ENCODE results near the gene CYP2W1.

The CYP2W1 gene

GRCh38 chr7:979151-979550 is 3.8 kb upstream of the CYP2W1 start:
- Histone ChIP-seq H3K27ac (ENCODE audit: low read length) (no peak overlapping the region), H3K4me3 (ENCODE audit: low read depth in 1 of 2, low read length in 2 of 2) (no peak overlapping the region), H3K36me3 (ENCODE audit: control insufficient read depth in 1 of 2, insufficient read depth in 2 of 2, low read length in 2 of 2) (peaks cover 0 to 3% of the 10 kb centered on the region in 2 donors), H3K9me3 (ENCODE audit: control insufficient read depth in 1 of 2, low read length in 2 of 2) (no peaks in the 10 kb centered on the region), H3K27me3 (ENCODE audit: low read depth, low read length) (no peaks in the 10 kb centered on the region), H3K4me1 (ENCODE audit: control insufficient read depth in 1 of 2, insufficient read depth in 2 of 2, low read length in 2 of 2) (peaks cover 0 to 12% of the 10 kb centered on the region in 2 donors)

GRCh38 chr7:979886-980571 is 3.0 kb upstream of the CYP2W1 start:
- Histone ChIP-seq H3K4me3 (ENCODE audit: low read depth in 1 of 2, low read length in 2 of 2) (no peak overlapping the region), H3K27ac (ENCODE audit: low read length) (no peak overlapping the region), H3K27me3 (ENCODE audit: low read depth, low read length) (no peaks in the 10 kb centered on the region), H3K9me3 (ENCODE audit: control insufficient read depth in 1 of 2, low read length in 2 of 2) (no peaks in the 10 kb centered on the region), H3K36me3 (ENCODE audit: control insufficient read depth in 1 of 2, insufficient read depth in 2 of 2, low read length in 2 of 2) (peaks cover 0 to 3% of the 10 kb centered on the region in 2 donors), H3K4me1 (ENCODE audit: control insufficient read depth in 1 of 2, insufficient read depth in 2 of 2, low read length in 2 of 2) (peaks cover 0 to 5% of the 10 kb centered on the region in 2 donors)

GRCh38 chr7:981793-982510 is 1.0 kb upstream of the CYP2W1 start:
- Histone ChIP-seq H3K27ac (ENCODE audit: low read length) (no peak overlapping the region), H3K27me3 (ENCODE audit: low read depth, low read length) (no peaks in the 10 kb centered on the region), H3K36me3 (ENCODE audit: control insufficient read depth in 1 of 2, insufficient read depth in 2 of 2, low read length in 2 of 2) (no peaks in the 10 kb centered on the region), H3K9me3 (ENCODE audit: control insufficient read depth in 1 of 2, low read length in 2 of 2) (no peaks in the 10 kb centered on the region), H3K4me1 (ENCODE audit: control insufficient read depth in 1 of 2, insufficient read depth in 2 of 2, low read length in 2 of 2) (no peaks in the 10 kb centered on the region), H3K4me3 (ENCODE audit: low read depth in 1 of 2, low read length in 2 of 2) (no peak overlapping the region)

GRCh38 chr7:982511-983003 is 424 bp upstream of the CYP2W1 start:
- Histone ChIP-seq H3K9me3 (ENCODE audit: control insufficient read depth in 1 of 2, low read length in 2 of 2) (no peaks in the 10 kb centered on the region), H3K27me3 (ENCODE audit: low read depth, low read length) (no peaks in the 10 kb centered on the region), H3K36me3 (ENCODE audit: control insufficient read depth in 1 of 2, insufficient read depth in 2 of 2, low read length in 2 of 2) (no peaks in the 10 kb centered on the region), H3K4me3 (ENCODE audit: low read depth in 1 of 2, low read length in 2 of 2) (no peak overlapping the region), H3K27ac (ENCODE audit: low read length) (no peak overlapping the region), H3K4me1 (ENCODE audit: control insufficient read depth in 1 of 2, insufficient read depth in 2 of 2, low read length in 2 of 2) (no peaks in the 10 kb centered on the region)

GRCh38 chr7:983616-984071 is 663 bp downstream of the CYP2W1 start:
- peaks cover 0 to 5% of the 10 kb centered on the region in 2 donors for H3K4me1 ChIP-seq (ENCODE audit: control insufficient read depth in 1 of 2, insufficient read depth in 2 of 2, low read length in 2 of 2)
- H3K27ac ChIP-seq (ENCODE audit: low read length): no peak overlapping the region

DNA sequence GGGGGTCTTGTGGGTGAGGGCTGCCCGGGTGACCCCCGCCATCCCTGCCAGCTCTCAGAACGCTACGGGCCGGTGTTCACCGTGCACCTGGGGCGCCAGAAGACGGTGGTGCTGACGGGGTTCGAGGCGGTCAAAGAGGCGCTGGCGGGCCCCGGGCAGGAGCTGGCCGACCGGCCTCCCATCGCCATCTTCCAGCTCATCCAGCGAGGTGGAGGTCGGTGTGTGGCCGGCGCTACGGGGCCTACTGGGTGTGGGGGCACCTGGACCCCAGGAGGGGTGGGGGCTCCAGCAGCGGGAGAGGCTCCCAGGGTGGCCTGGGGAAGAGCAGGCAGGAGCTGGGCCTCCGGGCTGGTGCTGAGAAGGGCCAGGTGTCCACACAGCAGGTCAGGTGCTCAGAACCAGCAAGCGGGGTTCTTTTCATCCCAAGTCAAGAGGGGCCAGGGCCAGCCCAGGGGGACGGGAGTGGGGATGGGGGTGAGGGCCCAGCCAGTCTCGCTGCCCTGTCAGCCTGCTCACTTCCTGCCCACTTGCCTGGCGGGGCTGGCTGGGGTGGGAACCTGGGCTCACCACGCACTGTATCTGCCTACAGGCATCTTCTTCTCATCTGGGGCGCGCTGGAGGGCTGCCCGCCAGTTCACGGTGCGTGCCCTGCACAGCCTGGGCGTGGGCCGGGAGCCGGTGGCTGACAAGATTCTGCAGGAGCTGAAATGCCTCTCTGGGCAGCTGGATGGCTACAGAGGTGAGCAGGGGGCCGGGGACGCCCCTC is 1.6 kb downstream of the CYP2W1 start:
- Histone ChIP-seq H3K9me3 (ENCODE audit: control insufficient read depth in 1 of 2, low read length in 2 of 2) (no peaks in the 10 kb centered on the region), H3K4me1 (ENCODE audit: control insufficient read depth in 1 of 2, insufficient read depth in 2 of 2, low read length in 2 of 2) (peaks cover 0 to 5% of the 10 kb centered on the region in 2 donors), H3K27me3 (ENCODE audit: low read depth, low read length) (no peaks in the 10 kb centered on the region), H3K36me3 (ENCODE audit: control insufficient read depth in 1 of 2, insufficient read depth in 2 of 2, low read length in 2 of 2) (no peaks in the 10 kb centered on the region), H3K27ac (ENCODE audit: low read length) (no peak overlapping the region), H3K4me3 (ENCODE audit: low read depth in 1 of 2, low read length in 2 of 2) (no peak overlapping the region)

More at GRCh38 chr7:983616-984071, 663 bp downstream of the CYP2W1 start:
- Histone ChIP-seq H3K9me3 (ENCODE audit: control insufficient read depth in 1 of 2, low read length in 2 of 2) (no peaks in the 10 kb centered on the region), H3K27me3 (ENCODE audit: low read depth, low read length) (no peaks in the 10 kb centered on the region), H3K36me3 (ENCODE audit: control insufficient read depth in 1 of 2, insufficient read depth in 2 of 2, low read length in 2 of 2) (no peaks in the 10 kb centered on the region), H3K4me3 (ENCODE audit: low read depth in 1 of 2, low read length in 2 of 2) (no peak overlapping the region)

- no peaks in the 10 kb centered on the region for H3K9me3 ChIP-seq (ENCODE audit: control insufficient read depth in 1 of 2, low read length in 2 of 2)
- H3K4me3 ChIP-seq (ENCODE audit: low read depth in 1 of 2, low read length in 2 of 2): no peak overlapping the region
- no peaks in the 10 kb centered on the region for H3K27me3 ChIP-seq (ENCODE audit: low read depth, low read length)
- peaks cover 0 to 5% of the 10 kb centered on the region in 2 donors for H3K4me1 ChIP-seq (ENCODE audit: control insufficient read depth in 1 of 2, insufficient read depth in 2 of 2, low read length in 2 of 2)
- H3K36me3 ChIP-seq (ENCODE audit: control insufficient read depth in 1 of 2, insufficient read depth in 2 of 2, low read length in 2 of 2): no peaks in the 10 kb centered on the region
- H3K27ac ChIP-seq (ENCODE audit: low read length): no peak overlapping the region
These were observed 2.1 kb downstream of the CYP2W1 start for GRCh38 chr7:985127-985416.

- Histone ChIP-seq H3K4me3 (ENCODE audit: low read depth in 1 of 2, low read length in 2 of 2) (no peak overlapping the region), H3K4me1 (ENCODE audit: control insufficient read depth in 1 of 2, insufficient read depth in 2 of 2, low read length in 2 of 2) (peaks cover 0 to 5% of the 10 kb centered on the region in 2 donors), H3K9me3 (ENCODE audit: control insufficient read depth in 1 of 2, low read length in 2 of 2) (no peaks in the 10 kb centered on the region), H3K27ac (ENCODE audit: low read length) (no peak overlapping the region), H3K27me3 (ENCODE audit: low read depth, low read length) (no peaks in the 10 kb centered on the region), H3K36me3 (ENCODE audit: control insufficient read depth in 1 of 2, insufficient read depth in 2 of 2, low read length in 2 of 2) (no peaks in the 10 kb centered on the region)
These were observed 3.1 kb downstream of the CYP2W1 start for GRCh38 chr7:985915-986741.

DNA sequence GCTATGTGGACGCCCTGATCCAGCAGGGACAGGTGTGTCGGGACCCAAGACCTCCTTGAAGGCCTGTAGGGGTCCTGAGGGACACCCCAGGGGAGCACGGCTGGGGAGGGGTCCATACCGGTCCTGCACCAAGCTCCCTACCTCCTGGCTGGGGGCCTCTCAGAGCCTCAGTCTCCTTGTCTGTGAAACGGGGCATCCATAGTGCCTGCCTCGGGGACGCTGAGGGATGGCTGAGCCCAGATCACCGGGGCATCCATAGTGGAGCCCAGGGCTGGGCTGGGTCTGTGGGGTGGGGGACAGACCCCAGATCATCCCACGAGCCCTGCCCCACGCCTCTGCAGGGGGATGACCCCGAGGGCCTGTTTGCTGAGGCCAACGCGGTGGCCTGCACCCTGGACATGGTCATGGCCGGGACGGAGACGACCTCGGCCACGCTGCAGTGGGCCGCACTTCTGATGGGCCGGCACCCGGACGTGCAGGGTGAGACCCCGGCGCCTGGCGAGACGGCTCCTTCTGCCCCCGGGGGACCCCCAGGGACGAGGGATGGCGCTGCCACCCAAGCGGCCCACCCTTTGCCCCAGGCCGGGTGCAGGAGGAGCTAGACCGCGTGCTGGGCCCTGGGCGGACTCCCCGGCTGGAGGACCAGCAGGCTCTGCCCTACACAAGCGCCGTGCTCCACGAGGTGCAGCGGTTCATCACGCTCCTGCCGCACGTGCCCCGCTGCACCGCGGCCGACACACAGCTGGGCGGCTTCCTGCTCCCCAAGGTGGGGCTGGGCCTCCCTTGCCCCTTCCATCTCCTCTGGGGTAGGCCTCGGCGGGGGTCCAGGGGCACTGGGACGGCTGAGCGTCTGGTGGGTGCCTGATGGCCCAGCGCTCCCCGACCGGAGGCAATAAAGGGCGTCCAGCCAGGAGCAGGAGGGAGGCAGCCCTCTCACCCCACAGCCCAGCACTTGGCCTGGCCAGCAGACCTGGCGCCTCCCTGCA is 4.1 kb downstream of the CYP2W1 start:
- Histone ChIP-seq H3K9me3 (ENCODE audit: control insufficient read depth in 1 of 2, low read length in 2 of 2) (no peaks in the 10 kb centered on the region), H3K27me3 (ENCODE audit: low read depth, low read length) (no peaks in the 10 kb centered on the region), H3K4me1 (ENCODE audit: control insufficient read depth in 1 of 2, insufficient read depth in 2 of 2, low read length in 2 of 2) (peaks cover 0 to 5% of the 10 kb centered on the region in 2 donors), H3K27ac (ENCODE audit: low read length) (no peak overlapping the region), H3K4me3 (ENCODE audit: low read depth in 1 of 2, low read length in 2 of 2) (no peak overlapping the region), H3K36me3 (ENCODE audit: control insufficient read depth in 1 of 2, insufficient read depth in 2 of 2, low read length in 2 of 2) (no peaks in the 10 kb centered on the region)

DNA sequence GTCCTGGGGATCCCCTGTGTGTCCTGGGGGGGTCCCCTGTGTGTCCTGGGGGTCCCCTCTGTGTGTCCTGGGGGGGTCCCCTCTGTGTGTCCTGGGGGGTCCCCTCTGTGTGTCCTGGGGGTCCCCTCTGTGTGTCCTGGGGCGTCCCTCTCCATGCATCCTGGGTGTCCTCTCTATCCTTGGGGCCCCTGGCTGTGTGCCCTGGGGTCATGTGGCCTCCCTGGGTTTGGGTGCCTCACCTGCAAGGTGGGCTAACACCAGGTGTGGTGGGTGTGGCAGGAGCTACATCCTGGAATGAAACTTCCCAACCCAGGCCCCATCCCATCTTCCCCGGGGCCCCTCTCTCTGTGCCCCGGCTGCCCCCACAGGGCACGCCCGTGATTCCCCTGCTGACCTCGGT is 4.9 kb downstream of the CYP2W1 start:
- H3K36me3 ChIP-seq (ENCODE audit: control insufficient read depth in 1 of 2, insufficient read depth in 2 of 2, low read length in 2 of 2): no peaks in the 10 kb centered on the region
- no peak overlapping the region for H3K4me3 ChIP-seq (ENCODE audit: low read depth in 1 of 2, low read length in 2 of 2)
- H3K4me1 ChIP-seq (ENCODE audit: control insufficient read depth in 1 of 2, insufficient read depth in 2 of 2, low read length in 2 of 2): peaks cover 0 to 10% of the 10 kb centered on the region in 2 donors
- no peak overlapping the region for H3K27ac ChIP-seq (ENCODE audit: low read length)
- H3K27me3 ChIP-seq (ENCODE audit: low read depth, low read length): no peaks in the 10 kb centered on the region
- H3K9me3 ChIP-seq (ENCODE audit: control insufficient read depth in 1 of 2, low read length in 2 of 2): no peaks in the 10 kb centered on the region
